NCI-H1092 treated with DMSO at 0.1 percent for 48 hours (cell line): ENCODE results near the gene CTDSPL.

ENCODE experiments used
- DNase-seq: peaks from one replicate; lab custom pipeline; 2025; lab: John Stamatoyannopoulos, UW

Gene CTDSPL

GRCh38 chr3:38002940-38003339 lies 141.3 kb downstream of the CTDSPL start:
- no peak for DNase-seq

- no peak for DNase-seq
Measured at GRCh38 chr3:38003371-38003816, 141.7 kb downstream of the CTDSPL start.

GRCh38 chr3:38003817-38004414 lies 142.2 kb downstream of the CTDSPL start:
- DNase-seq = no peak

GRCh38 chr3:38004415-38005075 lies 142.9 kb downstream of the CTDSPL start:
- peak; percentile 20 for DNase-seq

- no peak for DNase-seq
Measured at GRCh38 chr3:38005076-38006020, 143.7 kb downstream of the CTDSPL start.

- no peak for DNase-seq
Measured at GRCh38 chr3:38006031-38006430, 144.4 kb downstream of the CTDSPL start.

- DNase-seq = no peak
Measured at GRCh38 chr3:38006445-38006995, 144.8 kb downstream of the CTDSPL start.

- DNase-seq = no peak
Measured at GRCh38 chr3:38007754-38008090, 146.0 kb downstream of the CTDSPL start.

- DNase-seq = no peak
Measured at GRCh38 chr3:38008191-38008701, 146.6 kb downstream of the CTDSPL start.

GRCh38 chr3:38008971-38009580 lies 147.4 kb downstream of the CTDSPL start:
- no peak for DNase-seq

GRCh38 chr3:38009807-38010591 lies 148.3 kb downstream of the CTDSPL start:
- no peak for DNase-seq

- no peak for DNase-seq
Measured at GRCh38 chr3:38011111-38011510, 149.4 kb downstream of the CTDSPL start.

- no peak for DNase-seq
Measured at GRCh38 chr3:38015485-38015884, 153.8 kb downstream of the CTDSPL start.

- no peak for DNase-seq
Measured at GRCh38 chr3:38015984-38016383, 154.3 kb downstream of the CTDSPL start.

GRCh38 chr3:38016410-38016809 lies 154.7 kb downstream of the CTDSPL start:
- no peak for DNase-seq

GRCh38 chr3:38016847-38017444 lies 155.3 kb downstream of the CTDSPL start:
- DNase-seq = no peak

- DNase-seq = no peak
Measured at GRCh38 chr3:38017445-38018295, 156.0 kb downstream of the CTDSPL start.

GRCh38 chr3:38018296-38019266 lies 156.9 kb downstream of the CTDSPL start:
- DNase-seq = no peak
